ENCODE data around the gene CLDN22. TPM values are rescaled to one million over a fixed set of nuclear protein-coding genes. Genes with fewer than 3 reads are reported as not detected.

CLDN22 gene
- total RNA-seq, 1 experiment from 2014 or later, result not detected

GRCh38 chr4:183330841-183331240 lies 10.8 kb upstream of the CLDN22 start:
- CTCF ChIA-PET, result no interaction called here

More at GRCh38 chr4:183330841-183331240, 10.8 kb upstream of the CLDN22 start:
- intact Hi-C loops (cut with micrococcal nuclease), result no loop called here
- Histone ChIP-seq H3K27me3 (ENCODE audit: insufficient read depth, low read length) (no peaks in the 10 kb centered on the region), H3K36me3 (ENCODE audit: control insufficient read depth in 1 of 2, insufficient read depth in 2 of 2, low read length in 2 of 2) (no peaks in the 10 kb centered on the region), H4K20me1 (ENCODE audit: insufficient read depth) (no peaks in the 10 kb centered on the region), H3K4me3 (replicated peaks in 1 of 2; ENCODE audit: low read depth in 1 of 2, low read length in 2 of 2) (no peak overlapping the region), H3K9me3 (ENCODE audit: control insufficient read depth in 1 of 2, insufficient read depth in 1 of 2, low read depth in 1 of 2, low read length in 2 of 2) (peaks cover 0 to 7% of the 10 kb centered on the region in 2 experiments; a peak in 1 of 4 replicates), H2AFZ (ENCODE audit: low read depth, low read length, poor library complexity, severe bottlenecking) (no peak overlapping the region), H3K4me1 (ENCODE audit: control insufficient read depth in 1 of 2, insufficient read depth in 2 of 2, low read length in 2 of 2) (peaks cover 24 to 42% of the 10 kb centered on the region in 2 experiments), H3K79me2 (ENCODE audit: insufficient read depth, low read length) (no peaks in the 10 kb centered on the region), H3K9me2 (ENCODE audit: insufficient read depth) (no peaks in the 10 kb centered on the region), H3K9ac (ENCODE audit: low read length) (no peak overlapping the region), H3K4me2 (ENCODE audit: low read length) (no peak overlapping the region), H3K27ac (ENCODE audit: low read depth, low read length) (no peak overlapping the region)
- BruUV-seq (replicated peaks), result no TSS peak
- DNase-seq (ENCODE audit: low read depth, low spot score) (no peak), ATAC-seq (no peak)
- TF ChIP-seq EZH2 (IDR thresholded peaks at IDR 0.05) (no peak), CEBPB (IDR thresholded peaks at IDR 0.05; ENCODE audit: low read depth) (no peak), CBX3 (IDR thresholded peaks at IDR 0.05; ENCODE audit: low read depth) (no peak), JUND (IDR thresholded peaks at IDR 0.05) (no peak), ELF1 (IDR thresholded peaks at IDR 0.05; ENCODE audit: borderline replicate concordance, low read depth) (no peak), ATF3 (IDR thresholded peaks at IDR 0.05) (no peak), ZNF274 (IDR thresholded peaks at IDR 0.05; ENCODE audit: low read depth, low read length) (no peak), EGR1 (IDR thresholded peaks at IDR 0.05; ENCODE audit: low read depth) (no peak), ZFX (IDR thresholded peaks at IDR 0.05) (no peak), REST (IDR thresholded peaks at IDR 0.05; ENCODE audit: low read depth) (no peak), SRF (IDR thresholded peaks at IDR 0.05; ENCODE audit: low read depth) (no peak)
- TF ChIP-seq, protein P1, sequence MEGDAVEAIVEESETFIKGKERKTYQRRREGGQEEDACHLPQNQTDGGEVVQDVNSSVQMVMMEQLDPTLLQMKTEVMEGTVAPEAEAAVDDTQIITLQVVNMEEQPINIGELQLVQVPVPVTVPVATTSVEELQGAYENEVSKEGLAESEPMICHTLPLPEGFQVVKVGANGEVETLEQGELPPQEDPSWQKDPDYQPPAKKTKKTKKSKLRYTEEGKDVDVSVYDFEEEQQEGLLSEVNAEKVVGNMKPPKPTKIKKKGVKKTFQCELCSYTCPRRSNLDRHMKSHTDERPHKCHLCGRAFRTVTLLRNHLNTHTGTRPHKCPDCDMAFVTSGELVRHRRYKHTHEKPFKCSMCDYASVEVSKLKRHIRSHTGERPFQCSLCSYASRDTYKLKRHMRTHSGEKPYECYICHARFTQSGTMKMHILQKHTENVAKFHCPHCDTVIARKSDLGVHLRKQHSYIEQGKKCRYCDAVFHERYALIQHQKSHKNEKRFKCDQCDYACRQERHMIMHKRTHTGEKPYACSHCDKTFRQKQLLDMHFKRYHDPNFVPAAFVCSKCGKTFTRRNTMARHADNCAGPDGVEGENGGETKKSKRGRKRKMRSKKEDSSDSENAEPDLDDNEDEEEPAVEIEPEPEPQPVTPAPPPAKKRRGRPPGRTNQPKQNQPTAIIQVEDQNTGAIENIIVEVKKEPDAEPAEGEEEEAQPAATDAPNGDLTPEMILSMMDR (IDR thresholded peaks at IDR 0.05 in 2 of 3, conservative IDR thresholded peaks at IDR 0.05 in 1 of 3; ENCODE audit: borderline replicate concordance in 1 of 3, insufficient read depth in 1 of 3, low read depth in 2 of 3, low read length in 2 of 3), result no peak
- TF ChIP-seq, protein P2, sequence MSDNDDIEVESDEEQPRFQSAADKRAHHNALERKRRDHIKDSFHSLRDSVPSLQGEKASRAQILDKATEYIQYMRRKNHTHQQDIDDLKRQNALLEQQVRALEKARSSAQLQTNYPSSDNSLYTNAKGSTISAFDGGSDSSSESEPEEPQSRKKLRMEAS (IDR thresholded peaks at IDR 0.05), result no peak
- ChIA-PET POLR2A (no interaction called here), RAD21 (ENCODE audit: low non-redundant PET in 1 of 2, low total read pairs in 2 of 2, uncharacterized antibody in 2 of 2, unreplicated experiment in 2 of 2) (no interaction called here)
